GM12865 (cell line): ENCODE measurements around the gene HDAC9.
A peak's percentile ranks its signal among the peaks of the same experiment; 100 is the strongest.

ENCODE experiments used
- DNase-seq: peaks from one replicate; pipeline ENCODE4 v3.0.0; 2010; ENCODE audit warnings: low read depth
- H3K4me3 ChIP-seq: 2 replicates; pipeline ENCODE4 v1.5.1; 2011; ENCODE audit warnings: mild to moderate bottlenecking, low read depth, low read length, control low read depth
- TF ChIP-seq, protein P1 (sequence below): IDR thresholded peaks from 2 replicates; pipeline ENCODE4 v1.5.1; 2011; ENCODE audit warnings: low read length, control low read depth, low read depth, inconsistent platforms; ENCODE audit not compliant: insufficient read depth; ENCODE audit errors: missing control alignments

HDAC9 gene

DNA sequence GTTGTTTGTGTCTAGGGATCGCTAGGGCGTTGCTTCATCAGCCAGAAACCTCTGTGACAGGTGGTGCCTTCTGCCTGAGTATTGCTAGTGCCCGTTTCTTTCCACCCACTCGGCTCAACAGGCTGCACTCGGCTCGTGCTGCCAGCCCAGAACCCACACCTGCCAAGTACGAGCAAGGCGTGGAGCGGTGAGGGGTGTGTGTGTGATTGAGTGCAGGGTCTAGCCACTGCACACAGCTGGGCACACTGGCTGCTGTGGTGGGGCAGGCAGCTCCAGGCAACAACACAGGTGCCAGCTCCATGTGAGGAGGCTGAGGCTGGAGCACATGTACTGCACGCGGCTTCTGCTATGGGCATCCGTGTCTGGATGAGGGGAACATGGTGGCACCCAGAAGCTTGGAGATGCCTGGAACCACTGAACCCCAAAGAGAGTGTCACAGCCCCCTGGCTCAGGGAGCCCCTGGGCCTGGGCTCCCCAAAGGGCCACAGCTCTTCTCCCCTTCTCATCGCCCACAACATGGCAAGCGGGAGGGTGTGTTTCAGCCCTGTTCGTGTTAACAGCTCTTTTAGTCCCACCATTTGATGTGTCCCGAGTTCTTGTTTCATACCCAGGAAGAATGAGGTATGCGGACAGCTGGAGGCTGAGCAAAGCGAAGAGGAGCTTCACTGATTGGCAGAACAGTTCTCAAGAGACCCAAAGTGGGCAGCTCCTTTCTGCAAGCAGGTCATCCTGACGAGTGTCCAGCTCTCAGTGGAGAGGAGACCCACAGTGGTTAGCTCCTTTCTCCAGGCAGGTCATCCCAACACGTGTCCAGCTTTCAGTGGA, 78.1 kb downstream of the HDAC9 start:
- no peak overlapping the region for H3K4me3 ChIP-seq
- DNase-seq: no peak
- TF ChIP-seq, protein P1, sequence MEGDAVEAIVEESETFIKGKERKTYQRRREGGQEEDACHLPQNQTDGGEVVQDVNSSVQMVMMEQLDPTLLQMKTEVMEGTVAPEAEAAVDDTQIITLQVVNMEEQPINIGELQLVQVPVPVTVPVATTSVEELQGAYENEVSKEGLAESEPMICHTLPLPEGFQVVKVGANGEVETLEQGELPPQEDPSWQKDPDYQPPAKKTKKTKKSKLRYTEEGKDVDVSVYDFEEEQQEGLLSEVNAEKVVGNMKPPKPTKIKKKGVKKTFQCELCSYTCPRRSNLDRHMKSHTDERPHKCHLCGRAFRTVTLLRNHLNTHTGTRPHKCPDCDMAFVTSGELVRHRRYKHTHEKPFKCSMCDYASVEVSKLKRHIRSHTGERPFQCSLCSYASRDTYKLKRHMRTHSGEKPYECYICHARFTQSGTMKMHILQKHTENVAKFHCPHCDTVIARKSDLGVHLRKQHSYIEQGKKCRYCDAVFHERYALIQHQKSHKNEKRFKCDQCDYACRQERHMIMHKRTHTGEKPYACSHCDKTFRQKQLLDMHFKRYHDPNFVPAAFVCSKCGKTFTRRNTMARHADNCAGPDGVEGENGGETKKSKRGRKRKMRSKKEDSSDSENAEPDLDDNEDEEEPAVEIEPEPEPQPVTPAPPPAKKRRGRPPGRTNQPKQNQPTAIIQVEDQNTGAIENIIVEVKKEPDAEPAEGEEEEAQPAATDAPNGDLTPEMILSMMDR: no peak

DNA sequence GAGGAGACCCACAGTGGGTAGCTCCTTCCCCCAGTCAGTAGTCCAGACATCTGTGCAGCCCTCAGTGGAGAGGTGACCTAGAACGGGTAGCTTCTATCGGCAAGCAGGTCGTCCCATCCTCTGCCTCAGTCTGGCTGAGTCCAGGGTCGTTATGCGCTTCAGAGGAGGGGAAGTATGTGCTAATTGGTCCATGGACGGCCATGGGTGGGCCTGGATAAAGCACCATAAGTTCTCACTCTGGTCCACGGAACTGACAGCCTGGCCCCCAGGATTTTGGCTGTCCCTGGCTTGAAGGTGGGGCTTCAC, 78.6 kb downstream of the HDAC9 start:
- DNase-seq: no peak
- TF ChIP-seq, protein P1: no peak
- H3K4me3 ChIP-seq: no peak overlapping the region

DNA sequence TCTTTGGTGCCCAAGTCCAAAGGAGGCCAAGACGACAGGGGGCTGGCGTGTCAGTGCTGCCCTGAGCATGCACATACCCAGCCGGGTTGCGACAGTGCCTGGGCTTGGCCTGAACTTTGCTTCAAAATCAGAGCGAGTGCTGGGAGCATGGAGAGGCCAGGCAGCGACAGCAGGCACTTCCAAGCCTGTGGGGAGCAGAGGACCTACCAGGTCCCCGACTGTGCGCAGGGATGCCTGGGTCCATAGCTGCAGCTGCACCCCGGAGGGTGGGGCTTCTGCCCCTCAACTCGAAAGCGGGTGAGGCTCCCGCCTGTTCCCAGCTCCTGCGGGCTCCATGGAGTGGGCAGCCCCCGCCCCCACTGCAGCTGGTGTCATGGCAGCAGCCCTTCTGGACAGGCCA, 79.1 kb downstream of the HDAC9 start:
- TF ChIP-seq, protein P1: no peak
- H3K4me3 ChIP-seq: no peak overlapping the region
- DNase-seq: no peak

DNA sequence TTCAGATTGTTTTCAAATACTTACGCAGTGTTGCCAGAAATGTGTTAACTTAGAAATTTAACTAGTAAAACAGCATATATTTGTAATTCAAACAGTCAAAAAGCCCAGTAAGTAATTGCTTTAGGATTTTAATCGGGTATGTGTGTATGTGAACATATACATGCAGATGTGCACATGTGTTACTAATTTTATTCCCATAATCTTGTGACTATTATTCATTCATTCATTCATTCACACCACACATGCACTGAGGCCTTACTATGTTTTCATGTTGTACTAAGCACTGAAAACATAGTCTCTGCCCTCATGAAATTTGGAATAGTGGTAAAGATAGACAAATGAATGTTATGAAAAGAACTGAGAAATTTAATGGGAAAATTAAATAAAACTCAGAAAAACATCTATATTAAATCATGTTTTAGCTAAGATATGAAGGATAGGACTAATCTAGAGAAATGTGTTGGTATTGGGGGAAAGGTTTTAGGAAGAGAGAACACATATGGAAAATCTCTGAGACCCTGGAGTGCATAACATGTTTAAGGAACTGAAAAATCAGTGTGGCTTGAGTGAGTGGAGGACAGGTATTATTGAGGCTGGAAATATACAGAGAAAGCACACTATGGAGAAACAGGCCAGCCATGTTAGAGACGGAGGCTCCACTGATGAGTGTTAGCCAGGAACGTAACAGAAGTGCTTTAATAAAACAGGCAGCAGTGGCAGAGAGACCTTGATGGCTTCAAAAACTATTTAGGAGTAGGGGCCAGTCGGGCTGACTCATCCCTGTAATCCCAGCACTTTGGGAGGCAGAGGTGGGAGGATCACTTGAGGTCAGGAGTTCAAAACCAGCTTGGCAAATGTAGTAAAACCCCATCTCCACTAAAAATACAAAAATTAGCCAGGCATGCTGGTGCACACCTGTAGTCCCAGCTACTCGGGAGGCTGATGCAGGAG, 80.3 kb downstream of the HDAC9 start:
- no peak overlapping the region for H3K4me3 ChIP-seq
- TF ChIP-seq, protein P1: no peak
- no peak for DNase-seq

DNA sequence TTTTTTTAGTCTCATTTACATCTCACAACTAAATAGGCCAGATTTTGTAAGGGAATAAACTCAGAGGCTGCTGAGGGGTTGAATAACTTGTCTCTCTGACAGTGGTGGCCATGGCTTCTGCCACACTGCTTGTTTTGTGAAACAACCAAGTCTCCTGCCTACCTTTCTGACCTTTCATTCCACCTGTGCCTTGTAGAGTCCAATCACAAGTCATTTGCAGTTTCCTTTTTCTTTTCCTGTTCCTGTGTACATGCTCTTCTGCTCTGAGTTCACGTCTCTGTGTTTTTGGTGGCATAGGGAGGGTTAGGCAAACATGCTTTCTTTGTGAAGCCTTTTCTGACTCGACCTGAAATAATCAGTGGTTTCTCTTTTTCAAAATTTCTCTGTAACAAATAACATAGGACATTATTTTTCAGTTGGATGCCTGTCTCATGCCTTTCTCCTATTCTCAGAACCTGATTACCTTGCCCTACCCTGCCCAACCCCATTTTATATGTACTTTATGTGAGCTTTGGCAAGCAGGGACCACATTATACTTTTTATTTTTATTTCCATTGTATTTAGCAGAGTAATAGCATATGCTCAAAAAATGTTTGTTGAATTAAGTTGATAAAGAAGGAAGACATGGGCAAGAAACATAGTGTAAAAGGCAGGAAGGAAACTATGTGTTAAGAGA, 81.7 kb downstream of the HDAC9 start:
- TF ChIP-seq, protein P1: no peak
- peak; percentile 38 for DNase-seq
- no peak overlapping the region for H3K4me3 ChIP-seq

DNA sequence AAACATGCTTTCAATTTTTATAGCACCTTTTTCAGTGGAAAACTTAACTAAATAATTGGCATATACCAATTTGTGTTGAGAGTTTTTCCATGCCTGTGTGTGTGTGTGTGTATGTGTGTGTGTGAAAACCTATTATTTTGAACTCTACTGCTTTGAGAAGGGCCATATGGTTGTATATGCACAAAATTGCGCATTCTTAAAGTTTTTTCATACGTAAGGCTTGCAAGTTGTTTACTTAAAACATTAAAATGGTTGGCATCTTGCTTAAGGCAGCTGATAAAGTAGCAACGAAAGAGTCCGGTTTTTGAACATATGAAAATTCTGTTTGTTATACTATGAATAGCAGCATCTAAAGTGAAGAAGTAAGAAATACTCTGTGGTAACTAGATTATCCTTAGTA, 84.1 kb downstream of the HDAC9 start:
- DNase-seq: no peak
- H3K4me3 ChIP-seq: no peak overlapping the region
- TF ChIP-seq, protein P1: no peak
